ENCODE results near the gene ANAPC16.

GRCh38 chr10:72226418-72227027 lies 10.7 kb downstream of the ANAPC16 start:
- TF ChIP-seq EZH2 (IDR thresholded peaks at IDR 0.05; ENCODE audit: borderline replicate concordance, low read depth, low read length, severe bottlenecking) (no peak), CTCF (IDR thresholded peaks at IDR 0.05; ENCODE audit: borderline replicate concordance, extremely low read depth, low read length, poor library complexity, severe bottlenecking) (no peak)

Data from DND-41 (cell line).